SJSA1 (cell line): ENCODE data around the gene LMLN. TPM values are rescaled to one million over a fixed set of nuclear protein-coding genes. Genes with fewer than 3 reads are reported as not detected.
"Not testable (repeated sequence)": the region's sequence is repeated elsewhere in the genome, so short reads cannot be mapped to it uniquely, and the experiment has no call there.

Experiments used
- DNase-seq, 2 experiments: peaks; one replicate each; pipeline ENCODE4 v3.0.0-alpha.2; 2015 to 2020; ENCODE audit warnings: low spot score in 2 of 2, low read depth in 1 of 2
- H3K27ac ChIP-seq: fragments of 250-450 bp; sonication (Bioruptor Pico); 2 replicates; pipeline ENCODE4 v1.5.1; 2020; ENCODE audit warnings: mild to moderate bottlenecking, moderate library complexity
- H3K27me3 ChIP-seq: fragments of 250-450 bp; sonication (Bioruptor Pico); replicated peaks from 2 replicates; pipeline ENCODE4 v1.5.1; 2020; ENCODE audit warnings: mild to moderate bottlenecking, moderate library complexity
- H3K36me3 ChIP-seq: fragments of 250-450 bp; sonication (Bioruptor Pico); 2 replicates; pipeline ENCODE4 v1.5.1; 2020; ENCODE audit warnings: mild to moderate bottlenecking
- H3K4me1 ChIP-seq: fragments of 250-450 bp; sonication (Bioruptor Pico); replicated peaks from 2 replicates; pipeline ENCODE4 v1.6.1; 2021; ENCODE audit warnings: mild to moderate bottlenecking
- H3K4me3 ChIP-seq: fragments of 250-450 bp; sonication (Bioruptor Pico); 2 replicates; pipeline ENCODE4 v1.5.1; 2020; ENCODE audit warnings: mild to moderate bottlenecking
- H3K9me3 ChIP-seq: fragments of 250-450 bp; sonication (Bioruptor Pico); replicated peaks from 2 replicates; pipeline ENCODE4 v1.5.1; 2020; ENCODE audit warnings: mild to moderate bottlenecking
- total RNA-seq: library from RNA; depleted of rRNA; stranded (reverse); fragments of >200 nt; shearing (Covaris generic); gene quantifications from 2 replicates; pipeline ENCODE4 v1.2.3, GENCODE V29; 2014; rRNA removed

LMLN gene
- total RNA-seq: 1.3 and 1.9 TPM in 2 replicates

GRCh38 chr3:197959891-197960693, at the start of gene LMLN:
TSS of gene LMLN (plus strand) at chr3:197960217. CDS start at chr3:197960246, 29 bp downstream.
- H3K4me1 ChIP-seq: peaks cover 30% of the 10 kb centered on the region
- peak; percentile 89 to 90 for DNase-seq
- no peaks in the 10 kb centered on the region for H3K27me3 ChIP-seq
- no peaks in the 10 kb centered on the region for H3K9me3 ChIP-seq
- peak within 1 kb of the TSS; percentile 10 for H3K27ac ChIP-seq
- peak within 1 kb of the TSS; percentile 59 for H3K4me3 ChIP-seq
- H3K36me3 ChIP-seq: peaks cover 21% of the 10 kb centered on the region

GRCh38 chr3:197912741-197913476, 47.1 kb upstream of the LMLN start:
- Histone ChIP-seq H3K36me3 (no peaks in the 10 kb centered on the region), H3K27me3 (no peaks in the 10 kb centered on the region)
- DNase-seq: no peak

GRCh38 chr3:197913641-197914380, 46.2 kb upstream of the LMLN start:
- Histone ChIP-seq H3K4me1 (no peaks in the 10 kb centered on the region), H3K27me3 (no peaks in the 10 kb centered on the region), H3K9me3 (no peaks in the 10 kb centered on the region), H3K4me3 (no peak overlapping the region), H3K27ac (no peak overlapping the region), H3K36me3 (no peaks in the 10 kb centered on the region)
- no peak for DNase-seq

More at GRCh38 chr3:197912741-197913476, 47.1 kb upstream of the LMLN start:
- Histone ChIP-seq H3K27ac (no peak overlapping the region), H3K4me3 (no peak overlapping the region), H3K9me3 (no peaks in the 10 kb centered on the region), H3K4me1 (no peaks in the 10 kb centered on the region)

GRCh38 chr3:197921429-197922275, 38.4 kb upstream of the LMLN start:
- H3K4me1 ChIP-seq, H3K27me3 ChIP-seq, H3K27ac ChIP-seq, H3K9me3 ChIP-seq, H3K4me3 ChIP-seq, H3K36me3 ChIP-seq, DNase-seq: not testable (repeated sequence)

- DNase-seq: no peak
- Histone ChIP-seq H3K36me3 (no peaks in the 10 kb centered on the region), H3K4me1 (no peaks in the 10 kb centered on the region), H3K9me3 (no peaks in the 10 kb centered on the region), H3K4me3 (no peak overlapping the region), H3K27me3 (no peaks in the 10 kb centered on the region), H3K27ac (no peak overlapping the region)
Measured at GRCh38 chr3:197926418-197926817, 33.6 kb upstream of the LMLN start.

GRCh38 chr3:197927578-197927977, 32.4 kb upstream of the LMLN start:
- H3K27me3 ChIP-seq, H3K36me3 ChIP-seq, H3K27ac ChIP-seq, H3K4me3 ChIP-seq, DNase-seq, H3K9me3 ChIP-seq, H3K4me1 ChIP-seq: not testable (repeated sequence)

GRCh38 chr3:197936819-197937384, 23.1 kb upstream of the LMLN start:
- H3K36me3 ChIP-seq: no peaks in the 10 kb centered on the region
- no peaks in the 10 kb centered on the region for H3K4me1 ChIP-seq
- H3K27ac ChIP-seq: no peak overlapping the region
- no peak overlapping the region for H3K4me3 ChIP-seq
- H3K9me3 ChIP-seq: no peaks in the 10 kb centered on the region
- no peak for DNase-seq
- H3K27me3 ChIP-seq: no peaks in the 10 kb centered on the region

- H3K36me3 ChIP-seq: no peaks in the 10 kb centered on the region
- no peak overlapping the region for H3K27ac ChIP-seq
- H3K4me1 ChIP-seq: no peaks in the 10 kb centered on the region
- no peaks in the 10 kb centered on the region for H3K27me3 ChIP-seq
- H3K9me3 ChIP-seq: no peaks in the 10 kb centered on the region
- no peak overlapping the region for H3K4me3 ChIP-seq
- DNase-seq: no peak
Measured at GRCh38 chr3:197940745-197941384, 19.2 kb upstream of the LMLN start.

GRCh38 chr3:197942956-197943556, 17.0 kb upstream of the LMLN start:
- Histone ChIP-seq H3K27ac (no peak overlapping the region), H3K4me1 (no peaks in the 10 kb centered on the region), H3K4me3 (no peak overlapping the region), H3K9me3 (no peaks in the 10 kb centered on the region), H3K27me3 (no peaks in the 10 kb centered on the region), H3K36me3 (no peaks in the 10 kb centered on the region)
- DNase-seq: peak in 1 of 2 experiments; percentile 32

GRCh38 chr3:197949191-197949777, 10.7 kb upstream of the LMLN start:
- Histone ChIP-seq H3K36me3 (peaks cover 41% of the 10 kb centered on the region), H3K4me1 (peaks cover 12% of the 10 kb centered on the region), H3K27me3 (no peaks in the 10 kb centered on the region), H3K9me3 (no peaks in the 10 kb centered on the region), H3K4me3 (peak overlapping the region; percentile 53), H3K27ac (peak overlapping the region; percentile 97)
- no peak for DNase-seq

- Histone ChIP-seq H3K36me3 (peaks cover 48% of the 10 kb centered on the region), H3K4me3 (peak within 1 kb of the TSS; percentile 53)
Measured at GRCh38 chr3:197949778-197950676, 10.0 kb upstream of the LMLN start, which contains the start of gene RPL35A. TSS of gene RPL35A (plus strand) at chr3:197950190. CDS start at chr3:197950968, 778 bp downstream.

More at GRCh38 chr3:197949778-197950676, 10.0 kb upstream of the LMLN start, which contains the start of gene RPL35A:
- Histone ChIP-seq H3K27me3 (no peaks in the 10 kb centered on the region), H3K9me3 (no peaks in the 10 kb centered on the region), H3K27ac (peak within 1 kb of the TSS; percentile 97), H3K4me1 (peaks cover 12% of the 10 kb centered on the region)
- peak; percentile 83 to 97 for DNase-seq
